ENCODE data around the gene SERPINB5. TPM values are rescaled to one million over a fixed set of nuclear protein-coding genes. Genes with fewer than 3 reads are reported as not detected.
A peak's percentile ranks its signal among the peaks of the same experiment; 100 is the strongest.

Gene SERPINB5
- total RNA-seq, 4 donors from 2014 or later, result not detected

DNA sequence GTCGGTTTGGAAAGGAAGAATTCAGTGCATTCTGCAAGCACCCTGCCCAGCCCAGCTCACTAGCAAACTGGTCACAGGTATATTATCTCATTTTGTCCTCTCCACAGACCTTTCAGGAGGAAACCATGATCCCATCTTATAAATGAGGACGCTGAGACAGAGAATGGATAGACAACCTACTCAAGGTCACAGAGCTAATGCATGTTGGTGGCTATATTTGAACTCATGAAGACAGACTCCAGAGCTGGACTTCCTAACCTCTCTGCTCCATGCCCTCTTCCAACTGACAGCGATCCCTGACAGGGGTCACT lies 29.5 kb downstream of the SERPINB5 start:
- Histone ChIP-seq H3K27ac (no peak overlapping the region), H3K4me3 (no peak overlapping the region), H3K36me3 (no peaks in the 10 kb centered on the region), H3K9me3 (no peaks in the 10 kb centered on the region), H3K4me1 (no peaks in the 10 kb centered on the region), H3K27me3 (no peaks in the 10 kb centered on the region)
- ATAC-seq (no peak), DNase-seq (no peak)
- TF ChIP-seq, protein P1, sequence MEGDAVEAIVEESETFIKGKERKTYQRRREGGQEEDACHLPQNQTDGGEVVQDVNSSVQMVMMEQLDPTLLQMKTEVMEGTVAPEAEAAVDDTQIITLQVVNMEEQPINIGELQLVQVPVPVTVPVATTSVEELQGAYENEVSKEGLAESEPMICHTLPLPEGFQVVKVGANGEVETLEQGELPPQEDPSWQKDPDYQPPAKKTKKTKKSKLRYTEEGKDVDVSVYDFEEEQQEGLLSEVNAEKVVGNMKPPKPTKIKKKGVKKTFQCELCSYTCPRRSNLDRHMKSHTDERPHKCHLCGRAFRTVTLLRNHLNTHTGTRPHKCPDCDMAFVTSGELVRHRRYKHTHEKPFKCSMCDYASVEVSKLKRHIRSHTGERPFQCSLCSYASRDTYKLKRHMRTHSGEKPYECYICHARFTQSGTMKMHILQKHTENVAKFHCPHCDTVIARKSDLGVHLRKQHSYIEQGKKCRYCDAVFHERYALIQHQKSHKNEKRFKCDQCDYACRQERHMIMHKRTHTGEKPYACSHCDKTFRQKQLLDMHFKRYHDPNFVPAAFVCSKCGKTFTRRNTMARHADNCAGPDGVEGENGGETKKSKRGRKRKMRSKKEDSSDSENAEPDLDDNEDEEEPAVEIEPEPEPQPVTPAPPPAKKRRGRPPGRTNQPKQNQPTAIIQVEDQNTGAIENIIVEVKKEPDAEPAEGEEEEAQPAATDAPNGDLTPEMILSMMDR (IDR thresholded peaks at IDR 0.05 in 4 of 5, conservative IDR thresholded peaks at IDR 0.05 in 1 of 5), result no peak
- TF ChIP-seq POLR2A (IDR thresholded peaks at IDR 0.05), result no peak
- in situ Hi-C loops (cut with MboI; ENCODE audit: low sequenced_read_pairs in 4 of 4), result loop anchor here (25.0 kb wide), 1 partner anchor 481 kb away; no protein-coding TSS in a partner anchor
- intact Hi-C loops (cut with DNase I; ENCODE audit: low total_unique reads), result no loop called here

DNA sequence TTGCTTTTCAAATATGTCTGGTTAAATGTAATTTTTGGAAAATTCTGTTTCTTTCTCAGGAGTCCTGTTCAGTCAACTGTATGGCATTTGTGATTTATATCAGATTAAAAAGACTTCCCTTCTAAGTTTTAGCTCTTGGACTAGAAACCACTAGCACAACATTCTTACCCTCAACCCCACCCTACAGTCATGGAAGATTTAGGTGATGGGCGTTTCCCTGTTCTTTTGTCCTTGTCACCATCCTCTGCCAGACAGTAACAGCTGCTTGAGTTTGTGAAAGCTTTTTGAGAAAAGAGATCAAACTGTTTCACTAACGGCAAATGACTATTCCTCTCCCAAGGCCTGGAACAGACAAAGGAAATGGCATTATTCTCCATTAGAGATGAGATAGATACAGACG lies 31.8 kb downstream of the SERPINB5 start:
- no peak for ATAC-seq

DNA sequence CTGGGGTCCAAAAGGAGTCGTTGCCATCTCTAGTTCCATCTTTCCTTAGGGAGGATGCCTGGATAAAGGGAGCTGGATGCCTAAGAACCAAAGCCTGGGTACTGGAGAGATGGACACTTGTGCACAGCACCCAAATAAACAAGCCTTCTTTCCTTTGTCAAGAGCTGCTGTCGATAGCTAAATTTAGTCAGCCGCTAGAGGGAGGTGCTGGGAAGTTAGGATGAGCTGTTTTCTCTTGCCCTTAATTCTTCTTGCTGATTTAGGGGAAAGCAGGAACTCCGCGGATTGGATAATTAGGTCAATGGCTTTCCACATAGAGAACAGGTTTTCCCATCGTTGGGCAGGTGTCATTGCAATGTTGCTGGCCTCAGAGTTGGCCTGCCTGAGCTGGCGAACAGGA lies 34.5 kb downstream of the SERPINB5 start:
- Histone ChIP-seq H3K9me3 (no peaks in the 10 kb centered on the region), H3K36me3 (no peaks in the 10 kb centered on the region), H3K27me3 (no peaks in the 10 kb centered on the region), H3K27ac (no peak overlapping the region), H3K4me1 (no peaks in the 10 kb centered on the region), H3K4me3 (no peak overlapping the region)
- ATAC-seq (no peak), DNase-seq (no peak)
- in situ Hi-C loops (cut with MboI; ENCODE audit: low sequenced_read_pairs in 4 of 4), result loop anchor here (25.0 kb wide), 1 partner anchor 476 kb away; no protein-coding TSS in a partner anchor
- TF ChIP-seq, protein P1 (IDR thresholded peaks at IDR 0.05 in 4 of 5, conservative IDR thresholded peaks at IDR 0.05 in 1 of 5), result peak in 1 of 5 experiments; percentile 24
- TF ChIP-seq POLR2A (IDR thresholded peaks at IDR 0.05), result no peak
- intact Hi-C loops (cut with DNase I; ENCODE audit: low total_unique reads), result loop anchor here (10.0 kb wide), 1 partner anchor 464 kb away; the partner anchor contains the start of gene SERPINB8

More for the DNA sequence above, 31.8 kb downstream of the SERPINB5 start:
- Histone ChIP-seq H3K27me3 (no peaks in the 10 kb centered on the region), H3K27ac (no peak overlapping the region), H3K4me3 (no peak overlapping the region), H3K9me3 (no peaks in the 10 kb centered on the region), H3K36me3 (no peaks in the 10 kb centered on the region), H3K4me1 (no peaks in the 10 kb centered on the region)
- TF ChIP-seq, protein P1 (IDR thresholded peaks at IDR 0.05 in 4 of 5, conservative IDR thresholded peaks at IDR 0.05 in 1 of 5), result no peak
- TF ChIP-seq POLR2A (IDR thresholded peaks at IDR 0.05), result no peak
- in situ Hi-C loops (cut with MboI; ENCODE audit: low sequenced_read_pairs in 4 of 4), result loop anchor here (25.0 kb wide), 1 partner anchor 479 kb away; no protein-coding TSS in a partner anchor
- intact Hi-C loops (cut with DNase I; ENCODE audit: low total_unique reads), result no loop called here
- DNase-seq, result no peak

DNA sequence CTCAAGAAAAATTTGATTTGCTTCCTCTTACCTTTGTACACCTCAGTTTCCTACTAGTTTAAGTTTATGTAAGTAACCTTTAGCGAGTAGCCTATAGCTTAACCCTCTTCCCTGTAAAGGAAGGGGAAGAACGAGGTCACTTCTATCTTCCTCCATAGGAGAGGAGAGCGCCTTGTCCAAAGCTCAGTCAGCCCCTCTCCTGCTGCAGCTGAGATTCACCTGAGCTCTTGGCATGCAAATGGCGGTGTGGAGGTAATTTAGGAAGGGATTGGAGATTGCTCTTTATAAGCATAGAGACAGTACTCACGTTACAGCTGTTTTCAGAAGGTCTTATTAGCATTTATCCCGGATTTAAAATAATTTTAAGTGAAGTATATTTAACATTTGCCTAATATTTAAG lies 37.6 kb downstream of the SERPINB5 start:
- in situ Hi-C loops (cut with MboI; ENCODE audit: low sequenced_read_pairs in 4 of 4), result loop anchor here (25.0 kb wide), 1 partner anchor 473 kb away; no protein-coding TSS in a partner anchor
- ATAC-seq, result no peak
- H3K9me3 ChIP-seq, result no peaks in the 10 kb centered on the region
- no peaks in the 10 kb centered on the region for H3K36me3 ChIP-seq
- H3K27me3 ChIP-seq, result no peaks in the 10 kb centered on the region
- intact Hi-C loops (cut with DNase I; ENCODE audit: low total_unique reads), result loop anchor here (10.0 kb wide), 1 partner anchor 460 kb away; the partner anchor contains the start of gene SERPINB8
- H3K4me1 ChIP-seq, result no peaks in the 10 kb centered on the region
- TF ChIP-seq, protein P1 (IDR thresholded peaks at IDR 0.05 in 4 of 5, conservative IDR thresholded peaks at IDR 0.05 in 1 of 5), result no peak
- no peak for TF ChIP-seq POLR2A (IDR thresholded peaks at IDR 0.05)
- DNase-seq, result no peak
- H3K27ac ChIP-seq, result no peak overlapping the region
- H3K4me3 ChIP-seq, result no peak overlapping the region
